WTC11 (cell line): ENCODE data around the gene ATP13A2.

Experiments
- CTCF ChIP-seq: fragments of 200-600 bp; IDR thresholded peaks from 2 replicates; pipeline ENCODE4 v1.8.0; 2022; ENCODE audit warnings: antibody characterized with exemption
- ETV6 ChIP-seq: sonication (generic); formaldehyde crosslinking; IDR thresholded peaks from 2 replicates; pipeline ENCODE4 v1.8.1; 2022; ENCODE audit warnings: mild to moderate bottlenecking, missing genetic modification reagents
- FOXP4 ChIP-seq: sonication (generic); formaldehyde crosslinking; IDR thresholded peaks from 2 replicates; pipeline ENCODE4 v1.8.0; 2022; ENCODE audit warnings: mild to moderate bottlenecking, missing genetic modification reagents

- TF ChIP-seq CTCF (no peak), FOXP4 (no peak), ETV6 (CRISPR knock-in tag) (no peak)
Measured at GRCh38 chr1:17045150-17045549, 33.4 kb upstream of the ATP13A2 start.
